Stomach (tissue), 4 donors: ENCODE data around the gene PLET1.

Experiments
- CTCF ChIP-seq, 7 experiments: fragments of 450-650 bp in 4 of 7; fragments of 200-600 bp in 3 of 7; sonication (generic) in 3 of 7; IDR thresholded peaks; one replicate each; pipeline ENCODE4 v1.5.1; 2016 to 2019; ENCODE audit warnings: antibody characterized with exemption in 7 of 7, control low read depth in 2 of 7, mild to moderate bottlenecking in 1 of 7
- POLR2A ChIP-seq, 4 donors: fragments of 450-650 bp; IDR thresholded peaks; one replicate each; pipeline ENCODE4 v1.6.1; 2016; ENCODE audit warnings: antibody characterized with exemption in 4 of 4, control low read depth in 2 of 4, mild to moderate bottlenecking in 1 of 4, moderate library complexity in 1 of 4
- POLR2AphosphoS5 ChIP-seq, 3 donors: sonication (generic); formaldehyde crosslinking; IDR thresholded peaks; one replicate each; pipeline ENCODE4 v1.6.1; 2016; ENCODE audit warnings: antibody characterized with exemption in 3 of 3

- peak in 1 of 3 donors; percentile 8 for TF ChIP-seq POLR2AphosphoS5 (IDR thresholded peaks at IDR 0.05)
- no peak for TF ChIP-seq CTCF (IDR thresholded peaks at IDR 0.05)
- no peak for TF ChIP-seq POLR2A (IDR thresholded peaks at IDR 0.05)
Observed at GRCh38 chr11:112216561-112217105, 44.0 kb downstream of the PLET1 start.
